GM18511 (cell line): ENCODE measurements around the gene USP11.

Experiments used
- ATAC-seq: cut with Tn5 transposase; IDR thresholded peaks from one replicate; pipeline ENCODE4 v1.9.1; 2021; ENCODE audit warnings: mild to moderate bottlenecking, moderate library complexity; ENCODE audit not compliant: unreplicated experiment

The USP11 gene

DNA sequence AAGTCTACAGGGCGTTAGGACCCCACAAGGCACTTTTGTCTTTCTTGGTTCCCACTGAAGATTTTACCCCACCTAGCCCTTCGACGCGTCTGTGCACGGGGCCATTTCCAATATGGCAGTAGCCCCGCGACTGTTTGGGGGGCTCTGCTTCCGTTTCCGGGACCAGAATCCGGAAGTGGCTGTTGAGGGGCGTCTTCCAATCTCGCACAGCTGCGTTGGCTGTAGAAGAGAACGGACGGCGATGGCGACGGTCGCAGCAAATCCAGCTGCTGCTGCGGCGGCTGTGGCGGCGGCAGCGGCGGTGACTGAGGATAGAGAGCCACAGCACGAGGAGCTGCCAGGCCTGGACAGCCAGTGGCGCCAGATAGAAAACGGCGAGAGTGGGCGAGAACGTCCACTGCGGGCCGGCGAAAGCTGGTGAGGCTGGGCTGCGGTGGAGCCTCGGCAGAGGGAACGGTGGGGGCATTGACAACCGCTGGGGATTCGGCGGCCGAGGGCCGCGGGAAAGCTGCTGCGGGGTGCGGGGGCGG is at the start of gene USP11:
TSS of gene USP11 (plus strand) at position 207 of the 530 bp plus-strand sequence. CDS start at position 242, 35 bp downstream.
- peak; percentile 35 for ATAC-seq

DNA sequence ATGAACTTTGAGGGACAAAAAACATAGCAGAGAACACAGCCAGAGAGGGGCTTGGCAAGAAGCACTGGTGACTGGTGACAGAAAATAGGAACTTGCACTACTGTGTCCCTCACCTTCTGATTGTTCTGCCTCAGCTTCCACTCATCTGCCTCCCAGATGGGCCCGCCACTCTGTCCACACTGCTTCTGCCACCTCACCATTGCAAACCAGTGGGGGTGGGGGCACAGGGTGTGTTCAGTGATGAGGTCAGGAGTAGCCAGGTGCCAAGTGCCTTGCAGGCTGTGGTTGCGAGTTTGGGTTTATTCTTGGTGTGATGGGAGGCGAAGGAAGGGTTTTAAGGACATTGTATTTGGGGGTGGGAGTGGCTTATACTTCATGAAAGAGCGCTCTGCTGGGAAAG is 48.3 kb upstream of the USP11 start:
- ATAC-seq: no peak

DNA sequence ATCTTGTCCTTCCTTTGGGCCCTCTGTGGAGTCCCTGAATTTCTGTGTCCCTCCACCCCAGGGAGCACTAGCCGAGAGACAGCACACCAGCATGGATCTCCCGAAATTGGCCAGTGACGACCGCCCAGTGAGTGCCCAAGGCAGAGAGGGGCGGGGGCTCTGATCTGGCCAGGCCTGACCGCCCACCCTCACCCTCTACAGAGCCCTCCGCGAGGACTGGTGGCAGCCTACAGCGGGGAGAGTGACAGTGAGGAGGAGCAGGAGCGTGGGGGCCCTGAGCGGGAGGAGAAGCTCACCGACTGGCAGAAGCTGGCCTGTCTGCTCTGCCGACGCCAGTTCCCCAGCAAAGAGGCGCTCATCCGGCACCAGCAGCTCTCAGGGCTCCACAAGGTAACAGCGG is 47.6 kb upstream of the USP11 start:
- no peak for ATAC-seq

DNA sequence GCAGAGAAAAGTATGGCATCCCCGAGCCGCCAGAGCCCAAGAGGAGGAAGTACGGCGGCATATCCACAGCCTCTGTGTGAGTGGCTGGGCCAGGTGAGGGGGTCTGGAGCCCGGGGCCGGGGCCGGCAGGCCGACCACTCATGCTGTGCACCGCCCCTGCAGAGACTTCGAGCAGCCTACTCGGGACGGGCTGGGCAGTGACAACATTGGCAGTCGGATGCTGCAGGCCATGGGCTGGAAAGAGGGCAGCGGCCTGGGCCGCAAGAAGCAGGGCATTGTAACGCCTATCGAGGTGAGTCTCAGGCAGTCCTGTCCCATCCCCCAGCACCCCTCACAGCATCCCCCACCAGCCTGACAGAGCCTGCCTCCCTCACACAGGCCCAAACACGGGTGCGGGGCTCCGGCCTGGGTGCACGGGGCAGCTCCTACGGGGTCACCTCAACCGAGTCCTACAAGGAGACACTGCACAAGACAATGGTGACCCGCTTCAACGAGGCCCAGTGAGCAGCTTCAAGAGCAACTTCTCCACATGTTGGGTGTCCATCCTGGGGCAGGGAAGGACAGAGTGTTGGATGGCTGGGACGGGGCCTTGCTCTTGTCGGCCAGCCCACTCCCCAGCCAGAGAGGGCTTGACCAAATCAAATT is 46.6 kb upstream of the USP11 start:
- no peak for ATAC-seq

DNA sequence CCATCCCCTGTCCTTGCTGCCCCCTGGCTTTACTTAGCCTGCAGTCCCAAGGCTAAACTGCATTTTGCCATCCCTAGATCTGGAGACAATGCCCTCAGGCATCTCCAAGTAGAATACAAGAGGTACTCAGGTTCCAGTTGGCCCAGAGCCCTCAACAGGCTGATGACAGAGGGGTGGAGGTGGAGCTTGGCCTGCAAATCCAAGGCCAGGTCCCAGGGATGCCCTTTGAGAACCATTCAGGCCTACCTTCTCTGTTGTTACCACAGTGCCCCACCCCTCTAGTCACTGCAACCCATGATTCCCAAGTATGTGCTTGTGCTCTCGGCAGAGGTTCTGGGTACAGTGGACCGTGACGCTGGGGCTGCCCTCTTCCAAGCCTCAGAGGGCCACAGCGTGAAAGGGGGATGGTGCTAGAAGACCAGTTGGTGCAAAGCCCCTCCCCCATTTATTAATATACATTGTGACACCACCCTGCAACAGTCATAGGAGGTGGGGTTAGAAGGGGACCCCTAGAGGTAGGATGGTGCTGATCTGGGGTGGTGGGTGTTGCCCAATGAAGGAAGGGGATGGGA is 45.6 kb upstream of the USP11 start:
- no peak for ATAC-seq

DNA sequence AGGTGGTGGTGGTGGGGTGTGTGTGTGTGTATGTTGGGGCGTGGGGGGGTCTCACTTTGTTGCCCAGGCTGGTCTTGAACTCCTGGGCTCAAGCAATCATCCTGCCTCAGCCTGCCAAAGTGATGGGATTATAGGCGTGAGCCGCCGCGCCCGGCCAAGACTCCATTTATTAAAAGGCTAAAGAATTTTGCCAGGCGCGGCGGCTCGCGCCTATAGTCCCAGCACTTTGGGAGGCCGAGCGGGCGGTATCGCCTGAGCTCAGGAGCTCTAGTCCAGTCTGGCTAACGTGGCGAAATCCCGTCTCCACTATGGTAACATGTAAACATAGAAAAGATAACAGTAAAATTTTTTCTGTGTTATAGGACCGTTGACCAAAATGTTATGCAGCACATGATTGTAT is 42.9 kb upstream of the USP11 start:
- ATAC-seq: no peak

DNA sequence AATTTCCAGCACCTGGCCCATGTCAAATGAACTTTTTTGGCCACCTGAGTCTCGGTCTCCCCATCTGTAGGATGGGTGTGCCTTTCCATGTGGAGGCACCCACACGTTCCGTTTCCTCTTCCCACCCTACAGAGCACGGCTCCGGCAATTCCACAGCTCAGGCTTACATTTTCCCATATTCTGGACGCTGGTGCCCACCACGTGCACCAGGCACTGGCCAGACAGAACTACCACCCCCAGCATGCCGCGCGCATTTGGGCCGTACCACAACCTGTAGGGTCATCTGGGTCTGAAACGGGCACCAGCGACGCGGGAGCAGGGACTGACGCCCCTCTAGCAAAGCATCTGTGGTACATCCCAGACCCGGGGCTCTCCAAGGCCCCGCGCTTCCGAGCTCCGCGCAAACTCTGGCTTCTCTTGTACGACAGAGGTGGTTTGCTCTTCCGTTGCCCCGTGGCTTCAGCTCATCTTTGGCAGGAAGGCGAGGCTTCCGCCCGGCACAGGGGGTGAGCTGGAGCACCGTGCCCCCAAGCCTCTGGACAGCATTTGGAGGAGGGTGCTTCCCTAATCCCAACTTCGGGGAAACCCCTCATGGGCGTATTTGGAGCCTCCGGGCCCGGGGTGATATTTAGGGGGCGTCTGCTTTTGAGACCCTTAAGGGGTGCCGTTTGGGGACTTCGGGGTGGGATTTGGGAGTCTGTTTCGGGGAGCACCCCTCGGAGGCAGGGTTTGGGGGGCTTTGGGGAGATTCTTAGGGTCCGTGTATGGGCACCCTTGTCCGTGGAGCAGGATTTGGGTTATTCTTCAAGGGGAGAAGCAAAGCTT is 42.2 kb upstream of the USP11 start:
- ATAC-seq: peak; percentile 50

DNA sequence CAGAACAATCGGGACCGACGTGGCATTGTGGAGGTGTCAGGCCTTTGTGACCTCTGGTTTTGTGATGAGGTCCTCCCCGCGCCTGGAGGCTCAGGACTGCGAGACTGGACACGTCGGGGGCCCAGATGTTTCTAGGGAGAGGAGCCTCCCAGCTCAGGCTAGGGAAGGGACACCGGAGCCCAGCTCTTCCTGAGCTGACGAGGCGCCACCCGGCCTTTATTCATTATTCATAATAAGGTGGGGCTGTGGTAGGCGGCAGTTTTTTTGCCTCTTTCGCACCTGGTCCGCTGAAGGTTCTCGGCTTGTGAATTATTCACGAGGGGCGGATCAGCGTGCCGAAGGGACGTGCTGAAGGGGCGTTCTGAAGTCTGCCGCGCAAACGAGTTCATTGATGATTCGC is 41.5 kb upstream of the USP11 start:
- ATAC-seq: no peak

DNA sequence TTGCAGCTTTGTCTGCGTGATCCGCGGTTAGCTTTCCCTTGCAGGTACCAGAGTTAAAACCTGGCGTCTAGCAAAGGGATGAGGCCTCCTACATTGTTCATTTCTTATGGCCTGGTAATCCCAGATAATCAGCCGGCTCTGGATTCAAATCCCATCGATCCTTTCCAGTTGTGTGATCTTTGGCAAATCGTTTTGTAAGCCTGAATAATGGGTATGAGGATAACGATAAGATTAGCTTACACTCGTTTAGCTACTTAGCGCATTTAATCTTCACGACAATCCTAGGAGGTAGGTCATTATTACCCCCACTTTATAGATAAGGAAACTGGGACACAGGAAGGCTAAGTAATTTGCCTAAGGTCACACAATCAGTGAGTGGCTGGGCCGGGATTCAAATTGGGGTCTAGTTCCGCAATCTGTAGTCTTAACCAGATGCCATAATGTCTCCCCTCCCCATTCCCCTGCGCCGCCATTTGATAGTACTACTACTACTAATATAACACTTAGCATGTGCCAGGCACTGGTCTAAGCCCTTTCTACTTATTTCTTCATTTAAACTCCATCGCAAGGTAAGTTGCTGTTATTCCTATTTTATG is 40.9 kb upstream of the USP11 start:
- ATAC-seq: no peak

DNA sequence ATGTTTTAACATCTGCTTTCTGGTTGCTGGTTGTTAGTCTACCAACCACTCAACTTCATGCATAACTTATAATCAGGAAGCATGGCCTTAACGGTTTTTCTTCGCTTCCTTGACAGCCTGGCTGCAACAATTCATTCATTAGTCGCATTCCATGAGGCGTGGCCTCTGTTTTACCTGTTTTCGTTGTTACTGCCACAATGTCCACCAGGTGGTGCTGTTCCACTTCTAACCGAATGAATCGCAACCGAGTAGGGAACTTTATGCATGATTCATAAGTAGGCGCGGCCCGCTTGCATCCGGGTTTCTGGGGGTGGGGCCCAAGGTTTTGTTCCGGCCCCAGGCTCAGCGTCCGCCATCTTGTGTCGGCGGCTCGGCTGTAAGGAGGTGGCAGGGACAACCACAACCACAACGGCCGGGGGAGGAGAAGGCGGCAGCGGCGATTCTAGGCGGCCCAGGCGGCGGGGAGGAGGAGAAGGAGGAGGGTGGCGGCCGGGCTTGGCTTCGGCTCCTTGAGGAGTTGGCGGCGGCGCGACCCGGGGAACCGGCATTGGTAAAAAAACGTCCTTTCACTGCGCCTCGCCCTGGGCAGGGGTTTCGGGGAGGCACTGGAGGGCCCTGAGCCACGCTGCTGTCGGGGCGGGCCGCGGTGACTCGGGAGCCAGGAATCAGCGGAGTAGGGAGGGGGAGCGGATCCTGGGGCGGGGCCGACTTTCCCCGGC is 39.2 kb upstream of the USP11 start, which contains the start of gene UBA1:
TSS of gene UBA1 (plus strand) at position 355 of the 719 bp plus-strand sequence. CDS start 4,974 bp downstream, outside the sequence.
- ATAC-seq: peak; percentile 88

DNA sequence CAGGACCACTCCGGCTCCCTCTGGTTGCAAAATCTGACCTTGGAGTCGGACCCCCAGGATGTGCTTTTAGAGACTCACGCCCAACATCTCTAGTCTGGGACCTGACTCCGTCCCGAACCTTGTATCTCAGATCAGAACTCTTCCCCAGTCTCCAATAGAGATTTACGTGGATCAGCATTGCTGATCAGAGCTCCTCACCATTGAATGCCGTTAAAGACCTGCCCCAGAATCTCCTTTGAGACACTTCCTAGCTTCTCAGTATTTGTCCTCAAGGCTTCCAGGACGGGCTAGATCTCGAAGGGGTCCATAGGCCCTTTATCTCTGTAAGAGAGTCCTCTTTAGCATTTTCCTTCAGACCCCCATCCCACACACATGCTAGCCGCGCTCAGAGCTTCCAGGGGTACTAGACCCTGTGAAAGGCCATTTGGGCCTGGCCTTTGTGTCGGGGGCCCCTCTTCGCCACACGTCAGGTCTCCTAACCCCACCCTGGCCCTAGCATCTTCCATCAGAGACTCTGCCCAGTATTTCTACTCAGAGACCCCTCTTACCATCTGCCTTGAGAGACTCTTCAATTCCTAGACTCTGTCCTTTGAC is 38.5 kb upstream of the USP11 start:
- ATAC-seq: no peak

DNA sequence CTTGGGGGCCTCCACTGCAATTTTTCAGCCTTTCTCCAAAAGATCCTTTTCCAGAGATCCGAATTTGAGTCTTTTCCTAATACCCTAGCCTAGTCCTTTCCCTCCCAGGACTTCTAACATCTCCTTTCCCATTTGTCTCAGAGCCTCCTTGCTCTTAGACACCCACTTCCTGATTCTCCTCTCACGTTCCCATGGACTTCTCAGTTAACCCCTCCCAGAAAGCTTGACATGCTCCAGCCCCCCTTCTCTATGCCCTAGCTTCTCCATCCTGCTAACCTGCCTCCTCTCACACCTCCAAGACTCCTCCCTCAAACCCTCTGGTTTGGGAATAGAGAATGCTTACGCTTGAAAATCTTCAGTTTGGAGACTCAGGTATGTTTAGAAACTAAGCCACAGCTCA is 36.7 kb upstream of the USP11 start:
- no peak for ATAC-seq

DNA sequence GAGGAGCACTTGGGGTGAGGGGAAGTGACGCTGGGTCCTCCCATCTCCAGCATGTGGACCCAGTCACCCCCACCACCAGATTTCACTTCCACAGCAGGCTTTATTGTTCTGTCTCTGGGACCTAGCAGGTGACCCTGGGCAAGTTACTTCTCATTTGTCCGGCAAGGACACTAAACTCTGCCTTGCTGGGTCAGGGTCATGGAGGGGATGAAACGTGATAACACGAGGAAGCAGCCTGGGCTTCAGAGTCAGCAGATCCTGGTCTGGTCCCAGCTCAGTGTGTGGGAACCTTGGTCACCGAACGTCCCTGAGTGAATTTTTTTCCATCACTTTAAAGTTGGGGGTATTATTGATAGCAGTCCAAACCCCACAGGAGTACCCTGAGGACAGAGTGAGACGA is 35.3 kb upstream of the USP11 start:
- no peak for ATAC-seq

DNA sequence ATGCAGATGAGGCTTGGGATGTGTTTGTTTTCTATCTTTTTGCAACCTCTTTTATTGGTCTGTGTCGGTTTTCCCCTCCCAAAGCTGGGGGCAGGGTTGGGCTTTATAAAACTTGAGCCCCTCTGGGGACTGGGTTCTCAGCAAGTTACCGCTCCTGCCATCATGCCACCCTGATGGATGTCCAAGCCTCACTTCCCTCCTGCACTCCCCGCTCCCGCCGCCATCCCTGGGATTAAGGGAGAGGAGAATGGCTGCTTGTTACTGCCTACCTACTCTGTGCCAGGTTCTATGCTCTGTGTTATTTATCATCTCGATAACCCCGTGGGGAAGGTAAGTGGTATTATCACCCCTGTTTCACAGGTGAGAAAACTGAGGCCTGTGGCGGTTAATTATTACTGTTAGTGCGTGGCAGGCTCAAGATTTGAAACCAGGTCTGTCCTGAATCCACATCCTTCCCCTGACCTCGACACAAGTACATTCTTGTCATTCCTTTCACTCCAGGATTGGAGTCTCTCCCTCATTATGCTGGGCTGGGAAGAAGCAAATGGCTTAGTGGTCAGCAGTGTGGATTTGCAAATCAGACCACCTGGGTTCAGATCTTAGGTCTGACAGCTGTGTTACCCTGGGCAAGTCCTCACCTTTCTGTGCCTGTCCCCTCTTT is 34.7 kb upstream of the USP11 start:
- no peak for ATAC-seq

DNA sequence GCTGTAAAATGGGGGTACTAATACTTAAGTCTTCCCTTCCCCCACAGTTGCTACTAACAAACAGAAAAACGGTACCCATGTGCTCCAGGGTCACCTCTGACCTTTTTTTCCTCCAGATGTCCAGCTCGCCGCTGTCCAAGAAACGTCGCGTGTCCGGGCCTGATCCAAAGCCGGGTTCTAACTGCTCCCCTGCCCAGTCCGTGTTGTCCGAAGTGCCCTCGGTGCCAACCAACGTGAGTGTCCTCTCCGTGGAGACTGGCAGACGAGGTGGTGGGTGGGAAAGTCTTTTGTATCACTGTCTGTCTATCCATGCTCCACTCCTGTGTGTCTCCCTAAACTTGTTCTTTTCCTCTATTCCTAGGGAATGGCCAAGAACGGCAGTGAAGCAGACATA is 34.1 kb upstream of the USP11 start:
- no peak for ATAC-seq

DNA sequence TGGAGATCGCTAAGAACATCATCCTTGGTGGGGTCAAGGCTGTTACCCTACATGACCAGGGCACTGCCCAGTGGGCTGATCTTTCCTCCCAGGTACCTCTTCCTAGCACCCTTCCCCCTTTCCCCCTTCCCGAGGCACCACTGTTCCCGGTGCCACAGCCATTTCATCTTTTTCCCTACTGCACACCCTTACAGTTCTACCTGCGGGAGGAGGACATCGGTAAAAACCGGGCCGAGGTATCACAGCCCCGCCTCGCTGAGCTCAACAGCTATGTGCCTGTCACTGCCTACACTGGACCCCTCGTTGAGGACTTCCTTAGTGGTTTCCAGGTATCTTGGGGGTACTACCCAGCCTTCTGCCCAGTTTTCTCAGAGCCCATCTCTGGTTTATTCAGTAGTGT is 33.5 kb upstream of the USP11 start:
- no peak for ATAC-seq

DNA sequence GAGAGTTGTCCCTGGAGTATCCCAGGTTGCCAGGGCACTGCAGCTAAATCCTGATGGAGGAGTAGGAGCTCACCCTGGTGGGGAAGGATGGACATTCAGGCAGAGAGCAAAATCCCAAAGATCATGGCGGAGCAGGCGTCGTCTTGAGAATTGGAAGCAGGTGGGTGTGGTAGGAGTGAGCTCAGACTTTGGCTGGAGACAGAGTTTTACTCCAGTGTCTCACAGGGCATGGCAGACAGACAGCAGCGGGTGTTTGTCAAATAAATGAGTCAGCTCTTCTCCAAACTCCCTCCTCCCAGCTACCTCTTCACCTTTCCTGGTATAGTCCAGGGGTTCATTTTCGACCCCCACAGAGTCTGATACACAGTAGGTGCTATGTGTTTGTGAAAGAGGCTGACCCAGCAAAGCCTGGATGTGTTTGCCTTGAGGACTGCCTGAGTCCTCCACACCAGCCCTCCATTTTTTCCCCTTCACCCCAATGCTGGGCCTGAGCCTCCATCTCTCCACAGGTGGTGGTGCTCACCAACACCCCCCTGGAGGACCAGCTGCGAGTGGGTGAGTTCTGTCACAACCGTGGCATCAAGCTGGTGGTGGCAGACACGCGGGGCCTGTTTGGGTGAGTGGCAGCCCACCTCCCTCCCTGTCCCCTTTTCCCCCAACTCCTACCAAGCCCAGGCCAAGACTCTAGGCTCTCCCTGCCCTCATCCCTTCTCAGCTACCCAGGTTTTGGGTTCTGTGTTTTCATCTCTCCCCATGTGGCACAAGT is 32.2 kb upstream of the USP11 start:
- no peak for ATAC-seq

DNA sequence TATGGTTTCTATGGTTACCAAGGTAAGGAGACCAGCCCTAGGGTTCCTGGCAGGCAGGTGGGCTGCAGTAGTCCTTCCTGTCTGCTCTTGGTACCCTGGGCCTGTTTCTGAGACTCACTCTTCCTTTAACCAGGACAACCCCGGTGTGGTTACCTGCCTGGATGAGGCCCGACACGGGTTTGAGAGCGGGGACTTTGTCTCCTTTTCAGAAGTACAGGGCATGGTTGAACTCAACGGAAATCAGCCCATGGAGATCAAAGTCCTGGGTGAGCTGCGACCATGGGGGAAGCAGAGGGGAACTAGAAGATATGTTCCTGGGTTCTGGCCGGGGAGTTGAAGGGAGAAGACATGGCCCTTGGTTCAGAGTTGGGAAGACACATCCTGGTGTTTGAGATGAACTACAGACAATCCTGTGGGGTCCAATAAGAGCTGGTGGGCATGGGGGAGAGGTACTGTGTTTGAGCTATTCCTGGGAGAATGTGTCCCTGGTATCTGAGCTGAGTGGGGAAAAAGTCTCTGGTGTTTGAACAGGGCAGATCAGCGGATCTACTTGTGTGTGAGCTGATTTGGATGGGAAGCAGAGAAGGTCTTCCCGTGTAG is 31.4 kb upstream of the USP11 start:
- no peak for ATAC-seq

DNA sequence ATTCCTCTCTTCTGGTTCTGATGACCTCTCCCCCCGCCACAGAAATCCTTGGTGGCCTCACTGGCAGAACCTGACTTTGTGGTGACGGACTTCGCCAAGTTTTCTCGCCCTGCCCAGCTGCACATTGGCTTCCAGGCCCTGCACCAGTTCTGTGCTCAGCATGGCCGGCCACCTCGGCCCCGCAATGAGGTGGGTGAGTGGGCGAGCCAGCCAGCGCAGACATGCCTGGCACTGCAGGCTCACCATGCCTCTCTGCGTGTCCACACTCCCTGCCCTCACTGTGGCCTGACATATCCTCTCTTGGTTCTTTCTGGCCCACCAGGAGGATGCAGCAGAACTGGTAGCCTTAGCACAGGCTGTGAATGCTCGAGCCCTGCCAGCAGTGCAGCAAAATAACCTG is 30.5 kb upstream of the USP11 start:
- ATAC-seq: no peak
